OCI-LY1 (cell line): ENCODE measurements around the gene PTPRT.

Experiments used
- H2AFZ ChIP-seq: fragments of 200-600 bp; sonication (generic), shearing (Covaris generic); 2 replicates; pipeline ENCODE4 v1.6.0; 2014; ENCODE audit warnings: antibody characterized with exemption, mild to moderate bottlenecking, low read length
- H3F3A ChIP-seq: fragments of 200-600 bp; sonication (generic), shearing (Covaris generic); 2 replicates; pipeline ENCODE4 v1.6.0; 2014; ENCODE audit warnings: mild to moderate bottlenecking, antibody characterized with exemption, low read length, moderate library complexity; ENCODE audit not compliant: insufficient read depth
- H3K27ac ChIP-seq: fragments of 200-600 bp; sonication (generic); 2 replicates; pipeline ENCODE4 v1.5.1; 2014; ENCODE audit warnings: low read length, mixed run types, mild to moderate bottlenecking, low read depth; ENCODE audit not compliant: poor library complexity, severe bottlenecking
- H3K27me3 ChIP-seq: fragments of 200-600 bp; sonication (generic); 2 replicates; pipeline ENCODE4 v1.6.0; 2014; ENCODE audit warnings: antibody characterized with exemption, mild to moderate bottlenecking, low read length, moderate library complexity; ENCODE audit not compliant: insufficient read depth
- H3K36me3 ChIP-seq: fragments of 200-600 bp; sonication (generic); 2 replicates; pipeline ENCODE4 v1.6.1; 2014; ENCODE audit warnings: mild to moderate bottlenecking, antibody characterized with exemption, low read length, moderate library complexity, mixed read lengths; ENCODE audit not compliant: insufficient read depth
- H3K4me1 ChIP-seq: fragments of 200-600 bp; sonication (generic); 2 replicates; pipeline ENCODE4 v1.5.1; 2014; ENCODE audit warnings: mild to moderate bottlenecking, low read length, moderate library complexity; ENCODE audit not compliant: insufficient read depth, severe bottlenecking
- H3K4me2 ChIP-seq: fragments of 200-600 bp; sonication (generic), shearing (Covaris generic); 2 replicates; pipeline ENCODE4 v1.6.1; 2014; ENCODE audit warnings: low read length
- H3K4me3 ChIP-seq: fragments of 200-600 bp; sonication (generic); 2 replicates; pipeline ENCODE4 v1.5.1; 2014; ENCODE audit warnings: low read length, low read depth, mild to moderate bottlenecking, mixed read lengths; ENCODE audit not compliant: poor library complexity, severe bottlenecking
- H3K79me2 ChIP-seq: fragments of 200-600 bp; shearing (Covaris generic); 2 replicates; pipeline ENCODE4 v1.6.1; 2016; ENCODE audit warnings: mixed run types, low read length, mixed read lengths; ENCODE audit not compliant: insufficient read depth
- H3K9ac ChIP-seq: fragments of 200-600 bp; sonication (generic), shearing (Covaris generic); 2 replicates; pipeline ENCODE4 v1.6.1; 2014; ENCODE audit warnings: mild to moderate bottlenecking, low read length, mixed read lengths
- H3K9me2 ChIP-seq: fragments of 200-600 bp; sonication (generic), shearing (Covaris generic); 2 replicates; pipeline ENCODE4 v1.6.1; 2014; ENCODE audit warnings: low read depth, mild to moderate bottlenecking, low read length, mixed read lengths
- H3K9me3 ChIP-seq: fragments of 200-600 bp; shearing (Covaris generic); 2 replicates; pipeline ENCODE4 v1.6.1; 2014; ENCODE audit warnings: low read length, mixed read lengths
- H4K20me1 ChIP-seq: fragments of 200-600 bp; sonication (generic), shearing (Covaris generic); 2 replicates; pipeline ENCODE4 v1.6.0; 2016; ENCODE audit warnings: mild to moderate bottlenecking, low read length; ENCODE audit not compliant: insufficient read depth
- EZH2 ChIP-seq: fragments of 200-600 bp; sonication (generic), shearing (Covaris generic); IDR thresholded peaks from 2 replicates; pipeline ENCODE4 v1.8.0; 2017; ENCODE audit warnings: borderline replicate concordance, mixed run types, mild to moderate bottlenecking, antibody characterized with exemption, low read length, moderate library complexity, mixed read lengths
- TF ChIP-seq, protein P1 (sequence below): fragments of 200-600 bp; sonication (generic), shearing (Covaris generic); IDR thresholded peaks from 2 replicates; pipeline ENCODE4 v1.5.1; 2017; ENCODE audit warnings: mild to moderate bottlenecking, antibody characterized with exemption, low read length, moderate library complexity, mixed read lengths

PTPRT gene

DNA sequence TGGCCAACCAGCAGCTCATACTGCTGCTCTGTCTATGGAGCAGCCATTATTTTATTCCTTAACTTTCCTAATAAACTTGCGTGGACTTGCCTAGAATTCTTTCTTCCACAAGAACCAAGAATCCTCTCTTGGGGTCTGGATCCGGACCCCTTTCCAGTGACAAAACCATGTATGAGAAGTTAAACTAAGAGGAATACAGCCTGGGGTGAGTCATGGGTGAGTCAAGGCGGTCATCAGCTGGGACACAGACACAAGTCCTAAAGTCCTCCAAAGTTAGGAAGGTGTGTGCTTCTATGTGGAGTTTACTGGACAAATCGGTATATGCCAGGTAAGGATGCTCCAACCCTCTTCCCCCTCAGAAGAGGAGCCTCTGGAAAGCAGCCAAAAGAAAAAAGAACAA lies 881.5 kb downstream of the PTPRT start:
- Histone ChIP-seq H3K9me3 (no peaks in the 10 kb centered on the region), H3K9me2 (no peaks in the 10 kb centered on the region), H3K4me3 (no peak overlapping the region), H4K20me1 (no peaks in the 10 kb centered on the region), H3K27me3 (no peaks in the 10 kb centered on the region), H2AFZ (no peak overlapping the region), H3K36me3 (no peaks in the 10 kb centered on the region), H3K27ac (no peak overlapping the region), H3F3A (no peaks in the 10 kb centered on the region), H3K79me2 (no peaks in the 10 kb centered on the region), H3K4me1 (no peaks in the 10 kb centered on the region), H3K9ac (no peak overlapping the region), H3K4me2 (no peak overlapping the region)
- no peak for TF ChIP-seq EZH2
- TF ChIP-seq, protein P1, sequence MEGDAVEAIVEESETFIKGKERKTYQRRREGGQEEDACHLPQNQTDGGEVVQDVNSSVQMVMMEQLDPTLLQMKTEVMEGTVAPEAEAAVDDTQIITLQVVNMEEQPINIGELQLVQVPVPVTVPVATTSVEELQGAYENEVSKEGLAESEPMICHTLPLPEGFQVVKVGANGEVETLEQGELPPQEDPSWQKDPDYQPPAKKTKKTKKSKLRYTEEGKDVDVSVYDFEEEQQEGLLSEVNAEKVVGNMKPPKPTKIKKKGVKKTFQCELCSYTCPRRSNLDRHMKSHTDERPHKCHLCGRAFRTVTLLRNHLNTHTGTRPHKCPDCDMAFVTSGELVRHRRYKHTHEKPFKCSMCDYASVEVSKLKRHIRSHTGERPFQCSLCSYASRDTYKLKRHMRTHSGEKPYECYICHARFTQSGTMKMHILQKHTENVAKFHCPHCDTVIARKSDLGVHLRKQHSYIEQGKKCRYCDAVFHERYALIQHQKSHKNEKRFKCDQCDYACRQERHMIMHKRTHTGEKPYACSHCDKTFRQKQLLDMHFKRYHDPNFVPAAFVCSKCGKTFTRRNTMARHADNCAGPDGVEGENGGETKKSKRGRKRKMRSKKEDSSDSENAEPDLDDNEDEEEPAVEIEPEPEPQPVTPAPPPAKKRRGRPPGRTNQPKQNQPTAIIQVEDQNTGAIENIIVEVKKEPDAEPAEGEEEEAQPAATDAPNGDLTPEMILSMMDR, result no peak

DNA sequence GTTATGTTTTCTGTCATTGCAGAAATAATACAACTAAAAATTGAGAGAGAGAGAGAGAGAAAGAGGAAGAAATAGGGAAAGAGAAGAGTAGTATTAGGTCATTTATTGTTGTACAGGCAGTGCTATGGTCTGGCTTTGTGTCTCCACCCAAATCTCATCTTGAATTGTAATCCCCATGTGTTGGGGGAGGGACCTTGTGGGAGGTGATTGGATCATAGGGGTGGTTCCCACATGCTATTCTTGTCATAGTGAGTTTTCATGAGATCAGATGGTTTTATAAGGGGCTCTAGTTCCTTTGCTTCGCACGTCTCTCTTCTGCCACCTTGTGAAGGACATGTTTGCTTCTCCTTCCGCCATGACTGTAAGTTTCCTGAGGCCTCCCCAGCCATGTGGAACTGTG lies 894.1 kb downstream of the PTPRT start:
- Histone ChIP-seq H3K4me2 (no peak overlapping the region), H3K27ac (no peak overlapping the region), H2AFZ (no peak overlapping the region), H3K79me2 (no peaks in the 10 kb centered on the region), H3K4me1 (no peaks in the 10 kb centered on the region), H3K9me3 (no peaks in the 10 kb centered on the region), H3K9me2 (no peaks in the 10 kb centered on the region), H3K36me3 (no peaks in the 10 kb centered on the region), H3K9ac (no peak overlapping the region), H3K4me3 (no peak overlapping the region), H3K27me3 (no peaks in the 10 kb centered on the region), H3F3A (no peaks in the 10 kb centered on the region), H4K20me1 (no peaks in the 10 kb centered on the region)
- TF ChIP-seq, protein P1, result no peak
- TF ChIP-seq EZH2, result no peak

DNA sequence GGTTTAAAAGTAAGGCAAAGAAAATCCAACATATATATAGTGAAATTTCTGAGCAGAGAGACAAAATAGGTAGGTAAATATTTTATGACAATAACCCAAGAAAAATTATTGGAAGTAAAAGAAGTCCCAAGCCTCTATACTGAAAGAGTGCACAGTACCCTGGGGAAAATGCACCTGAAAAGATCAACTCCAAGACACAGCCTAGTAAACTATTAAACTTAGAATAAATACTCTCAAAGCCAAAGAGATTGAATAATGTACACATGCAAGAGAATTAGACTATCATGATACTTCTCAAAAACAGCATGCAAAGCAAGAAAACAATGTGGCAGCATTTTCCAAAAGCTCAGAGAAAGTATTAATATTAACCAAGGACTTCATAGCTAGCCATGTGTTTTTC lies 894.7 kb downstream of the PTPRT start:
- Histone ChIP-seq H4K20me1 (no peaks in the 10 kb centered on the region), H3K4me1 (no peaks in the 10 kb centered on the region), H3K27me3 (no peaks in the 10 kb centered on the region), H3K9ac (no peak overlapping the region), H3K9me2 (no peaks in the 10 kb centered on the region), H3K4me2 (no peak overlapping the region), H3K4me3 (no peak overlapping the region), H3K36me3 (no peaks in the 10 kb centered on the region), H3K27ac (no peak overlapping the region), H3K79me2 (no peaks in the 10 kb centered on the region), H2AFZ (no peak overlapping the region), H3F3A (no peaks in the 10 kb centered on the region), H3K9me3 (no peaks in the 10 kb centered on the region)
- no peak for TF ChIP-seq EZH2
- TF ChIP-seq, protein P1, result no peak
